Embryonic facial prominence (tissue), 1 donor: ENCODE data around the gene SH3BP4.
A peak's percentile ranks its signal among the peaks of the same experiment; 100 is the strongest.

Experiments
- DNase-seq: peaks from one replicate; pipeline ENCODE4 v3.0.0-alpha.2; 2016; ENCODE audit errors: extremely low spot score

The SH3BP4 gene

DNA sequence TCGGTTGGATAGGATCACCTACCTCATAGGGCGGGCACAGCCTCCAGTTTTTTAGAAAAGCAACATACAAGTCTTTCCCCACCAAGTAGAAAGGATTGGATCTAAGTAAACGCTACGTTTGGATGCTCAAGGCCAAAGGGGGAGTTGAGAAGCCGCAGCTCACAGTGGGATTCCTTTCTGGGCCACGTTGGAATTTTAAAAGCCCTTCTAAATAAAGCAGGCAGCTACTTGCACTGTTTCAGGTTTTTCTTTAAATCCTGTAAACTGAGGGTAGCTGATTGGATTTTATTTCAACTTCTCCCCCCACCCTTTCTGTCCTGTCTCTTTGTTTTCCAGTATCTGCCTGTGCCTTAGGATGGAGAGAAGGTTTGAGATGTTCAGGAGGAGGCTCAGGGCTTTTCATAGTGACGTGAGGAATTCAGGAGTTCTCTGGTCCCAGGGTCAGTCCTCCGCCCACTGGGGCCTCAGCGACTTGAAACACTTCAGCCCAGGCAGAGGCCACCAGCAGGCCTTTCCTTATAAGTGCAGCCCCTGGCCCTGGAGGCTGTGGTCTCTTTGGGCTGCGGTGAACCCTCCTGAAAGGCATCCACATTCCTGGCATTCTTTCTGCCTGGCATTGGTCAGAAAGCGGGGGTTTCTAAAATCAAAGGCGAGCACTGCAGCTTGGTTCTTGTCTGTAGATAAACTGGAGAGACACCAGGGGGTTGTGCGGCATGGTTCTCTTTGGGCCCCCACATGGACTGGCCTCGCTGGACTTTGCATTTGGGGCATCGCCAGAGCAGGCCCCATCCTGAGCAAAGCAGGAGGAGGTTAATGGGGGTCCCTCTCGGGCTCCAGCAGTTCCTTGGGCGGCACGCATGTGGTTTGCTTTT, 44.5 kb downstream of the SH3BP4 start:
- peak; percentile 37 for DNase-seq

GRCh38 chr2:234996941-234997270, 45.1 kb downstream of the SH3BP4 start:
- no peak for DNase-seq

DNA sequence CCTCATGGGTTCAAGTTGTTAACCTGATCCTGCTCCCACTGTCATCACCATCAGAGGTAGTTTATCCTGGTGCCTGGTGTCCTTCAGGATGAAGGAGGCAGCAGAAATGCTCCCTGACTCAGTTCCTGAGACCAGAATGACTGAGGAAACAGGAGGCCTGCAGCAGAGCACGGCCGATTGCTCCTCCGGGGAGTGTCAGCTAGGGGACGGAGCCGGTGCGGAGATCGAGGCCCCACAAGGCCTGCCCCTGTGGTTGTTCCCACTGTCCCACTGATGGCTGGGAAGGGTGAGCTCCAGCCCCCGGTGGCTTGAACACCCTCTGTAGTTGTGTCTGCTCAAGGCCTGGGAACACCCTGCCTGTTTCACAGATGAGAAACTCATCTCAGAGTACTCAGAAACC, 45.6 kb downstream of the SH3BP4 start:
- DNase-seq, result no peak

- DNase-seq, result no peak
Measured at GRCh38 chr2:234998404-234999211, 46.8 kb downstream of the SH3BP4 start.

DNA sequence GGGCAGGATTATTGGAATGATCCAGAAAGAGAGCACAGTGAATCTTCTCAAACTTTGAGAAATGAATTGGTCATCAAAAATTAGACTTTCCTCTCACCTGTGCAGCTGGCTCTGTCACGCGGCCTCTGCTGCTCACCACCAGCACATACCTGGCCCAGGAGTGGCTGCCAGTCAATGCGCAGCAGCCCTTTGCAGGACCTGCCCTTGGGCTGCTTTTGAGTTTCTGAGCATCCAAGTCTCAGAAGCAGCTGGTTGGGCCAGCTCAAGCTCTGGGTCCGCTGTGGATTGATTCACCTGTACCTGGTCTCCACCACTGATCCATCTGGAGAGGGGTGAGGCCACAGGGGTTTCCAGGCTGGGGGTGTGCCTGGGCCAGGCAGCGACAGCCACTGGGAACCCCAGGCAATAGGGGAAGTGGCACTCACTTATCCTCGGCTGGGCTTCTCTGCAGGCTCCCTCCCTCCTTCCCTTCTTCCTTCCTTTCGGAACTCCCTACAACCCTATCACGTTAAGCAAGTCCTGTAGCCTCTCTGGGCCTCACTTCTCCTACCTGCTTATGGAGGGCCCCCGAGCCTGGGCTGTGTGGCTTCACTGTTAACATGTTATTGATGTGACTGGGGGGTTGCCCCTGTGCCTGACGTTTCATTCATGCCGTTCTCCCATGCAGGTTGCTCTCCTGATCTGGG, 48.1 kb downstream of the SH3BP4 start:
- DNase-seq, result no peak

GRCh38 chr2:235000426-235001236, 48.8 kb downstream of the SH3BP4 start:
- no peak for DNase-seq

- DNase-seq, result no peak
Measured at GRCh38 chr2:235001237-235002133, 49.7 kb downstream of the SH3BP4 start.

- DNase-seq, result no peak
Measured at GRCh38 chr2:235002198-235003095, 50.6 kb downstream of the SH3BP4 start.

DNA sequence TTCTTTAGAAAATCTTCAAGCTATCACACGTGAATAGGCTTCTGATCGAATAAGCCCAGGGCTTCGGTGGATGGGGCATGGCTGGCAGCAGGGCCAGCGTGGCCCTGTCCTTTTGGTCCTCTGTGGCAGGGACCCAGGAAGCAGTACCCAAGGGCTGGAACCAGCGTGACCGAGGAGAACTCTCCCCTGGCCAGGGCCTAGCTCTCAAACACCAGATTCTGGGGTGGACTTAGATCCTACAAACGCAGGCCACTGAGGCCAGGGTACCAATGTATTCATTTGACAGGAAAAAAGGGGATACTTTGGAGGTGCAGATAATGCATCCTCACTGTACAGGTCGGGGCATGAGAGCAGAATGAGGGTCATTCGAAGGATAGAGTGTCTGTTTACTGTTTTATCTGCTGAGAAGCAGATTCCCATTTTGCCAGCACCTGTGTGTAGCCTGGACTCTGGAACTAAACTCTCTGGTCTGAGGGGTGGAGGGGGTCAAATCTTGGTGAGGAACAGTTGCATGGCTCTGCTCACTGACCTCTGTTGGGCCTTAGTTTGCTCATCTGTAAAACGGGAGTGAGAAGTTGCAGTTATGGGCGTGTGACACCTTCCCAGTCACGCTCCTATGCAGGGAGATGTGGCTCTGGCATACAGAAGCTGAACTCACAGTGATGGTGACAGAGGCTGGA, 51.4 kb downstream of the SH3BP4 start:
- no peak for DNase-seq

- no peak for DNase-seq
Measured at GRCh38 chr2:235004329-235004903, 52.6 kb downstream of the SH3BP4 start.

- no peak for DNase-seq
Measured at GRCh38 chr2:235005023-235005422, 53.2 kb downstream of the SH3BP4 start.

DNA sequence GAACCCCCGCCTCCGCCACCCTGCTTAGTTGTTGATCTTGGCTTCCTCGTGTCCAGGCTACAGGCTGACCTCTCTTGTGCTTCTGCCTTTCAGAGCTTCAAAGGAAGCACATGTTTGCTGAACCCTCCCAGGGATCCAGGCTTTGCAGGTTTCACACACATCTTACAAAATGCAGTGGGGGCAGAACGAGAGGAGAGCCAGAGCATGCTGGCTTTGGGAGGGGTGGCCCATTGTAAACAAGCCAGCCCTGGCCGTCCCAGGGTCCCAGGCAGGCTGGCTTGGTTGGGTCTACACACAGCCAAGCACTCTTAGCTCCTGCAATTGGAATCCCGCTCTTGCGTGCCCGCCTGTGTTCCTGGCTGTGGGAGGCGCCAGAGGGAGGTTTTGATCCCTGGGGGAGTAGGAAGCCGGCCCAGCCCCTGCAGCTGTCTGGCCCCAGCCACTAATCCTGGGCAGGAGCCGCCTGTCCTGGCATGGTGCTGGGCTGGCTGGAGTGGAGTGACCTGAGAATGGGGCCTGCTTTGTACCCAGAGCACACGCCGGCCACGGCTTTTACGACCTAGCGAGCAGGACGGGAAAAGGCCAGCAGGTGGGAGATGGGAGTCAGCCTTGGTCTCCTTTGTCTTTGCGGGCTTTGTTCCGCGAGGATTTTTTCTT, 53.9 kb downstream of the SH3BP4 start:
- no peak for DNase-seq

DNA sequence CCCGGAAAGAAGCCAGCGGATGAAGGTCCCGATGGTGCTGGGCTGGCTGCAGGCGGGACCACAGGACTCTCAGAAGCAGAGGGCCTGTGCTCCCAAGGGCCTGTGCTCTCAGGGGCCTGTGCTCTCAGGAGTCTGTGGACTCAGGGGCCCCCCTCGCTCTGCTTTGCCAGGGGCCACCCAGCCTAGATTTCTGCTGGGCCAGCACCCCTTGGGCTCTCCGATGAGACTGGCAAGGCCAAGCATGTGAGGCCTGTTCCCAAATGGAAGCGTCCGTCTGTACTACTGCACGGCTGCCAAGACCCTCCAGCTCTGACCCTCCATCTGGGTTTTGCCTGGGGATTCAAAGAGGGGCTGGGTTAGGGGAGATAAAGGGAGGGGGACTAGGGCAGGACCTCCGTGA, 54.6 kb downstream of the SH3BP4 start:
- DNase-seq, result no peak

- DNase-seq, result no peak
Measured at GRCh38 chr2:235006986-235007385, 55.2 kb downstream of the SH3BP4 start.

DNA sequence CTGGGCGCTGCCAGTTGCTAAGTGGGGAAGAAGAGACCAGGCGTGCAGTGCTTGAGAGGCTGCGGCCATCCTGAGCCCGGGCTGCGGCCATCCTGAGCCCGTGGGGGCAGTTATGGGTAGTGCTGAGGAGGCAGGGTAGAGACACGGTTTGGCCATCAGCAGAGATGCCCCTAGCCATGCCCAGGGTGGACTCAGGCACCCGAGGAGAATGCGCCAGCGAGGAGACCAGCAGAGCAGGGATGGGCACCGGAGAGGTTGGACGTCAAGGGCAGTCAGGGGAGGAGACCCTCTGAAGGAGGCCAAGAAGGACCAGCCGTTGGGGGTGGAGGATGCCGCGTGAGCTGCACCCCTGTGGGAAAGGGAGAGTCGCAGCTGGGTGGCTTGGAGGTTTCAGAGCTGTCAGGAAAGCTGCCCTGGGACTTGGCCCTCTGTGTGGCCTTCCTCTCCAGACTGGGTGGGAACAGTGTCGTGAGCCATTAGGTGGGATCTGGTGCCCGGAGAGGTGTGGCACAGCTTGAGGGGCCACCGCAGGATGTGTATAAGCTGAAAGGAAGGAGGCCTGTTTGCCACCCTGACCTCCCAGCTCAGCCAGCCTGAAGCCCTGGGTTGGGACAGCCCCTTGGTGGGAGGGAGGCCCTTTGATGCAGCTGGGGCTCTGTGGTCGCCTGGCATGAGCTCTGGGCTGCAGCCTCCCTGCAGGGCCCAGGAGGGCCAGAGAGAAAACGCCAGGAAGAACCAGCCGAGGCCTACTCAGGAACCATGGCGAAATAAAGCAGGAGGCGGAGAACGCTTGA, 56.0 kb downstream of the SH3BP4 start:
- no peak for DNase-seq

DNA sequence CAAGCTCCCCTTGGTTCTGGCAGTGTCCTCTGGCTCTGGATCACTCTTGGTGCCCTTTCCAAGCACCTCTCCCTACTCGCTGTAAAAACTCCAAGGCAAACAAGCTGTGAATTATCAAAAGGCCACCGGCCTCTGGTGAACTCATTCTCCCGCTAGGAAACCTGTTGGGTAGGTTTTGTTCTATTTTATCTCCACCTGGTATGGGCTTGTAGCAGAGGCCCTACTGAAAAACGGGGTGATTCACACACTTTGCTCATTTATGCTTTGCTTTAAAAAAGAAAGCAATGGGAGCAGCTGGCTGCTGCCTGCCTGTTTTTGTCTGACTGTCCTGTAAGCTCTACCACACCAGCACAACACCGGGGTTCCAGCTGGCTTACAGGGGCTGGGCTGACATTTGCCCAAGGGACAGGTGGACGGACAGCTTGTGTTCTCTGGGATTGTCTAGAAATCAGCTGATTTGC, 56.8 kb downstream of the SH3BP4 start:
- DNase-seq, result no peak

GRCh38 chr2:235009081-235009480, 57.3 kb downstream of the SH3BP4 start:
- no peak for DNase-seq
